Transverse colon (tissue), 4 donors: ENCODE results near the gene MYOM1. TPM values are rescaled to one million over a fixed set of nuclear protein-coding genes. Genes with fewer than 3 reads are reported as not detected.

Source experiments
- DNase-seq: peaks from one replicate; pipeline ENCODE4 v3.0.0-alpha.2; 2019
- H3K27ac ChIP-seq, 4 donors: fragments of 200-600 bp; sonication (generic); 2 replicates each; pipeline ENCODE4 v1.5.1; 2016 to 2018; ENCODE audit warnings: inconsistent platforms in 4 of 4
- H3K27me3 ChIP-seq: fragments of 200-600 bp; sonication (generic); 2 replicates; pipeline ENCODE4 v1.5.1; 2017; ENCODE audit warnings: inconsistent platforms
- H3K36me3 ChIP-seq, 4 donors: fragments of 200-600 bp; sonication (generic); 2 replicates each; pipeline ENCODE4 v1.5.1; 2017 to 2019; ENCODE audit warnings: inconsistent platforms in 4 of 4
- H3K4me1 ChIP-seq, 4 donors: fragments of 200-600 bp; sonication (generic); 2 replicates each; pipeline ENCODE4 v1.5.1; 2017 to 2020; ENCODE audit warnings: inconsistent platforms in 4 of 4
- H3K4me3 ChIP-seq, 4 donors: fragments of 200-600 bp; sonication (generic); 1 replicate in 1 of 4; 2 replicates in 3 of 4; pipeline versions ENCODE4 v1.5.1 to v1.6.1; 2017 to 2019; ENCODE audit warnings: inconsistent platforms in 4 of 4
- H3K9me3 ChIP-seq, 2 donors: fragments of 200-600 bp; sonication (generic); 2 replicates each; pipeline ENCODE4 v1.5.1; 2017 to 2019; ENCODE audit warnings: inconsistent platforms in 2 of 2
- EP300 ChIP-seq: sonication (generic); formaldehyde crosslinking; IDR thresholded peaks from one replicate; pipeline ENCODE4 v1.6.1; 2017; ENCODE audit warnings: antibody characterized with exemption, low read depth
- POLR2A ChIP-seq: fragments of 450-650 bp; IDR thresholded peaks from one replicate; pipeline ENCODE4 v1.6.1; 2016; ENCODE audit warnings: antibody characterized with exemption, mild to moderate bottlenecking, moderate library complexity
- POLR2AphosphoS5 ChIP-seq, 3 donors: sonication (generic); formaldehyde crosslinking; IDR thresholded peaks; one replicate each; pipeline ENCODE4 v1.6.1; 2016; ENCODE audit warnings: antibody characterized with exemption in 3 of 3
- WGBS, 2 donors: methylation state at CpG; one replicate each; pipeline ENCODE4 v1.1.5; 2018; ENCODE audit warnings: low coverage in 1 of 2; 5-methylcytosine and 5-hydroxymethylcytosine counted together
- in situ Hi-C, 4 donors: fragments of 200-750 bp; cut with MboI; loops; one replicate each; pipeline versions ENCODE4 v1.15.0 to v1.15.1; 2017; ENCODE audit warnings: low sequenced_read_pairs in 3 of 4, low pct_ligation_motif_present in 1 of 4, low pct_unique_long_range_greater_than_20kb in 1 of 4
- intact Hi-C: fragments of 100-400 bp; cut with DNase I; formaldehyde crosslinking; loops from one replicate; pipeline ENCODE4 v1.15.1; 2023; ENCODE audit warnings: low total_unique reads
- total RNA-seq, 4 donors: library from RNA; depleted of rRNA; stranded (reverse); fragments of >200 nt; gene quantifications; one replicate each; pipeline ENCODE4 v1.1.0, GENCODE V29; 2016
- TF ChIP-seq, protein P1 (sequence below), 5 experiments: fragments of 200-600 bp in 3 of 5; fragments of 450-650 bp in 2 of 5; sonication (generic) in 3 of 5; IDR thresholded peaks; 1 replicate in 2 of 5; 2 replicates in 3 of 5; pipeline ENCODE4 v1.5.1; 2016 to 2017; ENCODE audit warnings: antibody characterized with exemption in 5 of 5, inconsistent platforms in 3 of 5, mild to moderate bottlenecking in 2 of 5, moderate library complexity in 1 of 5

MYOM1 gene
- 10 to 100 TPM in 1 of 4 donors, 1 to 10 TPM in 3; 6.0 to 30.4 (median 7.7) TPM for total RNA-seq

DNA sequence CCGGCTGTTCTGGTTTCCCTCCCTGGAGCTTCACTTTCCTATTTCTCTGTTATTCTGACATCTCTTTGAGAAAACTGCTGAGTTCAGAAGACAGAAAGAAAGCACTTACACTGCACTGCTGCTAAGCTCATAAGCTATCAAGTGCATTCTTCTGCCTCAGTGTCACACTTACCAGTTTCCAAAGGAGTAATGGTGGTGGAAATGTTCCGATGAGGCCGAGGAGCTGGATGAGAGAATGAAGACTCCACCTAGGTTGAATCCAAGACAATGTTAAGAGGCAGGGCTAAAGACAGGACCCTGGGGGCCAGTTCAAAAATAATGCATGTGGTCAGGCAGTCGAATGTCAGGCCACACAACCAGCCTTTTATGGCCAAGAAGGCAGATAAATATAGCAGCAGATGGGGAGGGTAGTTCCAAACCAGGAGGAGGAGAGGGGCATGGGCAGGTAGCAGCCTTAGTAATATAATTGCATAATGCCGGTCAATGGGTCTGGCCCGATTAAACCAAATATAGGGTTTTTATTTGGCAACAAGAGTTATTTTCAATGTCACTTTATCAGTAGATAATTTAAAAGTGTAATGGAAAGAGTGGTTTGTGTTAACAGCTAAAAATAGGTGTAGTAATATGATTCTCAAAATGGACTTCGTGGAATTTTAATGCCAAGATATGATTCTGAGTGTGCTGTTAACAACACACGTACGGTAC lies at the start of gene MYOM1:
Gene MYOM1, minus strand, starts transcription at position 338 of the 705 bp plus-strand sequence. CDS start 4,745 bp downstream, outside the sequence.
- H3K27ac ChIP-seq, result peak within 1 kb of the TSS; percentile 79 to 88 (median 80)
- in situ Hi-C loops, result no loop called here
- TF ChIP-seq POLR2AphosphoS5 (IDR thresholded peaks at IDR 0.05) (no peak), POLR2A (no peak), EP300 (no peak)
- TF ChIP-seq, protein P1, sequence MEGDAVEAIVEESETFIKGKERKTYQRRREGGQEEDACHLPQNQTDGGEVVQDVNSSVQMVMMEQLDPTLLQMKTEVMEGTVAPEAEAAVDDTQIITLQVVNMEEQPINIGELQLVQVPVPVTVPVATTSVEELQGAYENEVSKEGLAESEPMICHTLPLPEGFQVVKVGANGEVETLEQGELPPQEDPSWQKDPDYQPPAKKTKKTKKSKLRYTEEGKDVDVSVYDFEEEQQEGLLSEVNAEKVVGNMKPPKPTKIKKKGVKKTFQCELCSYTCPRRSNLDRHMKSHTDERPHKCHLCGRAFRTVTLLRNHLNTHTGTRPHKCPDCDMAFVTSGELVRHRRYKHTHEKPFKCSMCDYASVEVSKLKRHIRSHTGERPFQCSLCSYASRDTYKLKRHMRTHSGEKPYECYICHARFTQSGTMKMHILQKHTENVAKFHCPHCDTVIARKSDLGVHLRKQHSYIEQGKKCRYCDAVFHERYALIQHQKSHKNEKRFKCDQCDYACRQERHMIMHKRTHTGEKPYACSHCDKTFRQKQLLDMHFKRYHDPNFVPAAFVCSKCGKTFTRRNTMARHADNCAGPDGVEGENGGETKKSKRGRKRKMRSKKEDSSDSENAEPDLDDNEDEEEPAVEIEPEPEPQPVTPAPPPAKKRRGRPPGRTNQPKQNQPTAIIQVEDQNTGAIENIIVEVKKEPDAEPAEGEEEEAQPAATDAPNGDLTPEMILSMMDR (IDR thresholded peaks at IDR 0.05), result no peak
- 76 to 78% methylated on average over 5 to 9 of the region's 9 CpGs for WGBS, 2 donors
- peak within 1 kb of the TSS in 2 of 4 donors; percentile 14 to 27 for H3K4me3 ChIP-seq
- intact Hi-C loops, result no loop called here
- H3K9me3 ChIP-seq, result no peaks in the 10 kb centered on the region
- H3K4me1 ChIP-seq, result peaks cover 5 to 33% (median 12%) of the 10 kb centered on the region in 4 donors
- DNase-seq, result no peak
- H3K36me3 ChIP-seq, result no peaks in the 10 kb centered on the region
- no peaks in the 10 kb centered on the region for H3K27me3 ChIP-seq

DNA sequence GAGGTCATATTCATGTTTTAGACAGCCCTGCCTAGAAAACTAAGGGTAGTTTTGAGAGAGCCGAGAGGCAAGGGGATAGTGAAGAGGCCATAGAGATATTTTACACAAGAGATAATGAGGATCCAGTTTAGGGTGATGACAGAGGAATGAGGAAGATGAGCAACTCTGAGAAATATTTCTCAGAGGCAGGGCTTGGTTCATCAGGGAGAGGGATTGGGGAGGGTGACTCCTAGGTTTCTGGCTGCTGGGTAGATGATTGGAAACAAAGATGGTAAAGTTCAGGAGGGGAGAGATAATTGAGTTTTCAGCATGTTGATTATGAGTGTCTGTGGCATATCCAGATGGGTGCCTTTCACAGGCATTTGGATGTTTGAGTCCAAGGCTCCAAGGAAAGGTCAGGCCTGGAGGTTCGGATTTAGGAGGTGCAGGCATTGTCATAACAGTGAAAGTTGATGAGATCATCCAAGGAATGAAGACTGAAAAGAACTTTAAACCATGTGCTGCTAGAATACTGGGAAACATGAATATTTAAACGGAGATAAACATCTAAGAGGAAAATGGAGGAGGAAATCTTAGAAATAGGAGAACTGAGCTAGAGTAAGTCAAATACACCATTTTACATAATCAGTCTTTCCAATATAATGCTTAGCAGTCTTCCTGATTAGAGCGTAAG lies 49.6 kb upstream of the MYOM1 start:
- TF ChIP-seq, protein P1 (IDR thresholded peaks at IDR 0.05), result no peak
- TF ChIP-seq EP300 (no peak), POLR2AphosphoS5 (IDR thresholded peaks at IDR 0.05) (no peak), POLR2A (no peak)
- 84 to 93% methylated on average over 4 of the region's 4 CpGs for WGBS, 2 donors
- Histone ChIP-seq H3K36me3 (peaks cover 0 to 7% (median 2%) of the 10 kb centered on the region in 4 donors), H3K27ac (no peak overlapping the region), H3K27me3 (no peaks in the 10 kb centered on the region), H3K9me3 (no peaks in the 10 kb centered on the region), H3K4me3 (no peak overlapping the region), H3K4me1 (peaks cover 24 to 70% (median 48%) of the 10 kb centered on the region in 4 donors)
- intact Hi-C loops, result no loop called here
- in situ Hi-C loops, result no loop called here
- no peak for DNase-seq

DNA sequence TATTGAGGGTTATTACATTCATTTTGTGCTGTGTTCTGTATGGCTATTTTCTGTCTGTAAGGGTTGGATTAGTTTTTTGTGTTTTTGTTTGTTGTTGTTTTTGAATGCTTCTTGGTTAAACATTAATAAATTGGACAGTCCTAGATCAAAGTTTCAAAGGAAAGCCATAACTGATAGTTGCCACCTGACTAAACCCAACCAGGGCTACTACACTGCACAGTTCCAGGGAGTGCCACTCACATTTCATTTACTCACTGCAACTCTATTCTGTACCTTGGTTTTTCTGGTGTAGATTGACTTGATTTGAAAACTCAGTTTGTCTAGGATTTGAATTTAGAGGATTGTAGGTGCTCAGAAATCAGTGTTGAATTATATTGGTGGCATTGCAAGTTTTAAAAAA lies 48.5 kb upstream of the MYOM1 start:
- TF ChIP-seq POLR2A (no peak), EP300 (no peak), POLR2AphosphoS5 (IDR thresholded peaks at IDR 0.05) (no peak)
- TF ChIP-seq, protein P1 (IDR thresholded peaks at IDR 0.05), result no peak
- Histone ChIP-seq H3K4me3 (no peak overlapping the region), H3K4me1 (peaks cover 35 to 80% (median 59%) of the 10 kb centered on the region in 4 donors), H3K36me3 (peaks cover 0 to 2% (median 0%) of the 10 kb centered on the region in 4 donors), H3K27me3 (no peaks in the 10 kb centered on the region), H3K9me3 (no peaks in the 10 kb centered on the region), H3K27ac (no peak overlapping the region)
- no peak for DNase-seq
- intact Hi-C loops (no loop called here), in situ Hi-C loops (no loop called here)

DNA sequence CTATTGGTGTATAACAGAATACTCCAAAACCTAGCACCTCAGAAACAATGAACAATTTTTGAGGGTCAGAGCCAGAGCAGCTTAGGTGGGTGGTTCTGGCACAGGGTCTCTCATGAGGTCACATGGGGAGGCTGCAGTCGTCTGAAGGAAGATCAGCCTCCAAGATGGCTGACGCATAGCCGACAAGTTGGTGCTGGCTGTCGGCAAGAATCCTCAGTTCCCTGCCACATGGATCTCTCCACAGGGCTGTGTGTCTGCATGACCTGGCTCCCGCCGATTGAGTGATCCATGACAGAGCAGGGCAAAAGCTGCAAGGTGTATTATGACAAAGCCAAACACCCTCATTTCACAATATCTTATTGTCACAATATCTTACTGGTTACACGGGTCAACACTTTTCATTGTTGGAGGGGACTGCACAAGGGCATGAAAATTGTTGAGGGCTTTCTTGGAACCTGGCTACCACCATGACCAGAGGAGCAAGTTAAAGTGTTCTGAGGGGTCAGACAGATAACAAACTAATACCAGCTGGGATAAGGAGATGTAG lies 46.4 kb upstream of the MYOM1 start:
- H3K9me3 ChIP-seq, result no peaks in the 10 kb centered on the region
- peaks cover 35 to 76% (median 59%) of the 10 kb centered on the region in 4 donors for H3K4me1 ChIP-seq
- 53 to 60% methylated on average over 5 to 7 of the region's 7 CpGs for WGBS, 2 donors
- TF ChIP-seq EP300 (no peak), POLR2AphosphoS5 (IDR thresholded peaks at IDR 0.05) (no peak), POLR2A (no peak)
- TF ChIP-seq, protein P1 (IDR thresholded peaks at IDR 0.05), result no peak
- no peaks in the 10 kb centered on the region for H3K27me3 ChIP-seq
- H3K4me3 ChIP-seq, result no peak overlapping the region
- H3K27ac ChIP-seq, result no peak overlapping the region
- in situ Hi-C loops (no loop called here), intact Hi-C loops (no loop called here)
- DNase-seq, result no peak
- no peaks in the 10 kb centered on the region for H3K36me3 ChIP-seq
